ENCODE measurements around the gene ARAP1.

Gene ARAP1

GRCh38 chr11:72789493-72790131 is 37.4 kb upstream of the ARAP1 start:
- DNase-seq (ENCODE audit: low spot score) = no peak
- TF ChIP-seq CTCF (IDR thresholded peaks at IDR 0.05) = no peak
- H3K27ac ChIP-seq = peak overlapping the region; percentile 77 to 89
- no peak overlapping the region for H3K4me3 ChIP-seq

GRCh38 chr11:72788241-72788640 is 36.0 kb upstream of the ARAP1 start:
- DNase-seq (ENCODE audit: low spot score) = no peak
- no peak overlapping the region for H3K27ac ChIP-seq
- TF ChIP-seq CTCF (IDR thresholded peaks at IDR 0.05) = no peak
- H3K4me3 ChIP-seq = no peak overlapping the region

GRCh38 chr11:72787216-72788104 is 35.3 kb upstream of the ARAP1 start:
- TF ChIP-seq CTCF (IDR thresholded peaks at IDR 0.05) = no peak
- Histone ChIP-seq H3K27ac (peak overlapping the region in 1 of 2 donors; percentile 40), H3K4me3 (no peak overlapping the region)
- no peak for DNase-seq (ENCODE audit: low spot score)

GRCh38 chr11:72786305-72787215 is 34.4 kb upstream of the ARAP1 start:
- Histone ChIP-seq H3K4me3 (no peak overlapping the region), H3K27ac (no peak overlapping the region)
- no peak for TF ChIP-seq CTCF (IDR thresholded peaks at IDR 0.05)
- DNase-seq (ENCODE audit: low spot score) = no peak

GRCh38 chr11:72784662-72785061 is 32.5 kb upstream of the ARAP1 start:
- TF ChIP-seq CTCF (IDR thresholded peaks at IDR 0.05) = no peak
- Histone ChIP-seq H3K27ac (no peak overlapping the region), H3K4me3 (no peak overlapping the region)
- DNase-seq (ENCODE audit: low spot score) = no peak

GRCh38 chr11:72783144-72783905 is 31.1 kb upstream of the ARAP1 start:
- H3K4me3 ChIP-seq = no peak overlapping the region
- no peak overlapping the region for H3K27ac ChIP-seq
- TF ChIP-seq CTCF (IDR thresholded peaks at IDR 0.05) = no peak
- DNase-seq (ENCODE audit: low spot score) = no peak
